Smooth muscle cell (in vitro differentiated cells): Measurements from ENCODE around the gene MTHFD2L. TPM values are rescaled to one million over a fixed set of nuclear protein-coding genes. Genes with fewer than 3 reads are reported as not detected.

Experiments used
- DNase-seq: peaks from one replicate; lab custom pipeline; 2025; ENCODE audit not compliant: unreplicated experiment; lab: John Stamatoyannopoulos, UW
- H2AFZ ChIP-seq: fragments of 200-600 bp; sonication (generic); 2 replicates; pipeline ENCODE4 v1.6.0; 2016; ENCODE audit warnings: antibody characterized with exemption, low read depth, mild to moderate bottlenecking
- H3F3A ChIP-seq: fragments of 200-600 bp; sonication (generic); 2 replicates; pipeline ENCODE4 v1.6.0; 2017; ENCODE audit warnings: antibody characterized with exemption, low read depth
- H3K27ac ChIP-seq: fragments of 200-600 bp; sonication (generic); 2 replicates; pipeline ENCODE4 v1.5.1; 2016; ENCODE audit warnings: low read depth, mild to moderate bottlenecking
- H3K27me3 ChIP-seq: fragments of 200-600 bp; sonication (generic); 2 replicates; pipeline ENCODE4 v1.6.1; 2016; ENCODE audit warnings: low read depth, mild to moderate bottlenecking
- H3K36me3 ChIP-seq: fragments of 200-600 bp; sonication (generic); 2 replicates; pipeline ENCODE4 v1.5.1; 2016; ENCODE audit warnings: low read depth
- H3K4me1 ChIP-seq: fragments of 200-600 bp; sonication (generic); 2 replicates; pipeline ENCODE4 v1.5.1; 2016; ENCODE audit warnings: low read depth
- H3K4me2 ChIP-seq: fragments of 200-600 bp; sonication (generic); 2 replicates; pipeline ENCODE4 v1.6.0; 2016; ENCODE audit warnings: mild to moderate bottlenecking
- H3K4me3 ChIP-seq: fragments of 200-600 bp; sonication (generic); 2 replicates; pipeline ENCODE4 v1.5.1; 2016; ENCODE audit warnings: mild to moderate bottlenecking
- H3K79me2 ChIP-seq: fragments of 200-600 bp; sonication (generic); 2 replicates; pipeline ENCODE4 v1.6.0; 2016; ENCODE audit warnings: low read depth, mild to moderate bottlenecking
- H3K9ac ChIP-seq: fragments of 200-600 bp; sonication (generic); 2 replicates; pipeline ENCODE4 v1.6.0; 2016; ENCODE audit warnings: low read depth
- H3K9me3 ChIP-seq: fragments of 200-600 bp; sonication (generic); replicated peaks from 2 replicates; pipeline ENCODE4 v1.5.1; 2016; ENCODE audit warnings: low read depth
- H4K20me1 ChIP-seq: fragments of 200-600 bp; sonication (generic); 2 replicates; pipeline ENCODE4 v1.6.0; 2016; ENCODE audit warnings: low read depth
- WGBS: methylation state at CpG from one replicate; pipeline ENCODE4 v1.1.7; 2016; ENCODE audit warnings: low lambda C conversion rate; 5-methylcytosine and 5-hydroxymethylcytosine counted together
- polyA plus RNA-seq: library from polyadenylated mRNA; unstranded; fragments of >200 nt; fragmentation: Nextera tagmentation; extraction: Ambion mirVana; gene quantifications from 2 replicates; pipeline ENCODE4 v1.2.1, GENCODE V29; 2016
- total RNA-seq: library from RNA; depleted of rRNA; stranded (reverse); fragments of >200 nt; gene quantifications from 2 replicates; pipeline ENCODE4 v1.2.3, GENCODE V29; 2014
- TF ChIP-seq, protein P1 (sequence below): fragments of 200-600 bp; sonication (generic); IDR thresholded peaks from 2 replicates; pipeline ENCODE4 v1.5.1; 2017; ENCODE audit warnings: borderline replicate concordance, mild to moderate bottlenecking, antibody characterized with exemption; ENCODE audit not compliant: insufficient read depth, poor library complexity, severe bottlenecking

The MTHFD2L gene
- total and polyA plus RNA-seq, 2 experiments from 2014 or later, result 4.9 to 6.6 TPM

DNA sequence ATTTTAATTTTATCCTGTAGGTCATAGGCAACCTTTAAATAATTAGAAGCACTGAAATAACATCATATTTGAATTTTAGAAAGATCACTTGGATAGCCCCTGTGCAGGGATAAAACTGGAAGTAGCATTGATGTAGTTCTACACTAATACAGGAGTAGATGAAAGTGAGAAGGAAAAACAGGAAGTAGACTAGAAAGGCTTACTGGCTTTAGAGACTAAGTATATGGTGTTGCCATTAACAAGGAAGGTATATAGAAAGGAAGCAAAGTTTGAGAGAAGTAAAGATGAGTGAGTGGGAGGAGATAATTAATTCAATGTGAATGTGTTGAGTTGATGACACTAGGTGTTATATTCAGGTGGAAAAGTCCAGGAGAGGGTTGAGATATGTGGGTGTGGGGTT is 77.2 kb downstream of the MTHFD2L start:
- Histone ChIP-seq H3K4me1 (no peaks in the 10 kb centered on the region), H4K20me1 (no peaks in the 10 kb centered on the region), H2AFZ (no peak overlapping the region), H3K27ac (no peak overlapping the region), H3K79me2 (no peaks in the 10 kb centered on the region), H3K36me3 (no peaks in the 10 kb centered on the region), H3F3A (no peaks in the 10 kb centered on the region), H3K4me2 (no peak overlapping the region), H3K9ac (no peak overlapping the region), H3K9me3 (no peaks in the 10 kb centered on the region), H3K27me3 (no peaks in the 10 kb centered on the region), H3K4me3 (no peak overlapping the region)
- DNase-seq, result no peak
- TF ChIP-seq, protein P1, sequence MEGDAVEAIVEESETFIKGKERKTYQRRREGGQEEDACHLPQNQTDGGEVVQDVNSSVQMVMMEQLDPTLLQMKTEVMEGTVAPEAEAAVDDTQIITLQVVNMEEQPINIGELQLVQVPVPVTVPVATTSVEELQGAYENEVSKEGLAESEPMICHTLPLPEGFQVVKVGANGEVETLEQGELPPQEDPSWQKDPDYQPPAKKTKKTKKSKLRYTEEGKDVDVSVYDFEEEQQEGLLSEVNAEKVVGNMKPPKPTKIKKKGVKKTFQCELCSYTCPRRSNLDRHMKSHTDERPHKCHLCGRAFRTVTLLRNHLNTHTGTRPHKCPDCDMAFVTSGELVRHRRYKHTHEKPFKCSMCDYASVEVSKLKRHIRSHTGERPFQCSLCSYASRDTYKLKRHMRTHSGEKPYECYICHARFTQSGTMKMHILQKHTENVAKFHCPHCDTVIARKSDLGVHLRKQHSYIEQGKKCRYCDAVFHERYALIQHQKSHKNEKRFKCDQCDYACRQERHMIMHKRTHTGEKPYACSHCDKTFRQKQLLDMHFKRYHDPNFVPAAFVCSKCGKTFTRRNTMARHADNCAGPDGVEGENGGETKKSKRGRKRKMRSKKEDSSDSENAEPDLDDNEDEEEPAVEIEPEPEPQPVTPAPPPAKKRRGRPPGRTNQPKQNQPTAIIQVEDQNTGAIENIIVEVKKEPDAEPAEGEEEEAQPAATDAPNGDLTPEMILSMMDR, result no peak

DNA sequence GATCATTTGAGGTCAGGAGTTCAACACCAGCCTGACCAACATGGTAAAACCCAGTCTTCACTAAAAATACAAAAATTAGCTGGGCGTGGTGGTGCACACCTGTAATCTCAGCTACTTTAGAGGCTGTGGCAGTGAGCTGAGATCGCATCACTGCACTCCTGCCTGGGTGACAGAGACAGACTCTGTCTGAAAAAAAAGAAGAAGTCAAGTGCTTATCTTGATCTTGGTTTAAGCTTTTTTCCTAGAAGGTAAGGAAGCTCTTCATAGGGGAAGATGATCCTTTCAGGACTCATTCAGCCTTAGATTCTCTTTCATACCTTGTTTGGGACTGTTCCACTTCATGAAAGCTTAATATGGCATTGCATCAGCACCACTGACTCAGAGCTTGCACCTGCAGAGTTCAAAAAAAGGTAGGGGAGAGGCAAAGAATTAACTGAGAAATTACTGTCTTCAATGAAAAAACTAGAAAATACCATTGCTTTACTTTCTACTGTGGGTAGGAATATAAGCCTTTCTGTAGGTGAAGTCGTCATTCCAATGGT is 79.6 kb downstream of the MTHFD2L start:
- no peaks in the 10 kb centered on the region for H3K79me2 ChIP-seq
- H3F3A ChIP-seq, result no peaks in the 10 kb centered on the region
- H3K9me3 ChIP-seq, result no peaks in the 10 kb centered on the region
- no peak overlapping the region for H3K4me3 ChIP-seq
- H4K20me1 ChIP-seq, result no peaks in the 10 kb centered on the region
- WGBS, result 90% methylated on average over 3 of the region's 3 CpGs
- H3K36me3 ChIP-seq, result no peaks in the 10 kb centered on the region
- no peaks in the 10 kb centered on the region for H3K27me3 ChIP-seq
- H3K4me2 ChIP-seq, result no peak overlapping the region
- TF ChIP-seq, protein P1, result no peak
- no peak overlapping the region for H2AFZ ChIP-seq
- no peak overlapping the region for H3K27ac ChIP-seq
- no peak overlapping the region for H3K9ac ChIP-seq
- no peaks in the 10 kb centered on the region for H3K4me1 ChIP-seq
- no peak for DNase-seq

DNA sequence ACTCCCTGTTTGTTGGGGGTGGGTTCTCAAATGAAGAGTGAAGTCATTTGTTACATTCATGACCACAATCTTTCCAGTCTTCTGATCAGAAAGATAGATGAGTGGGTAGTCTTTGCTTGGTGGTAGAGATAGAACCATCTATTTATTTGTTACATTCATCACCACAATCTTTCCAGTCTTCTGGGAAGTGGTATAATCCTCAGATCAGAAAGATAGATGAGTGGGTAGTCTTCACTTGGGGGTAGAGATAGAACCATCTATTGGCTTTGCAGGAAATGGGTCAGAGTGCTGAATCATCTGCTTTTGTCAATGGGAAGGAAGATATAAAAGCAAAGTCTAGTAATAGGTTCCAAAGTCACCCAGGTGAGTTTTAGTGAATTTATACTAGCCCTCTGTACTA is 86.1 kb downstream of the MTHFD2L start:
- Histone ChIP-seq H4K20me1 (no peaks in the 10 kb centered on the region), H3K36me3 (no peaks in the 10 kb centered on the region), H2AFZ (no peak overlapping the region), H3K9ac (no peak overlapping the region), H3F3A (no peaks in the 10 kb centered on the region), H3K4me3 (no peak overlapping the region), H3K9me3 (no peaks in the 10 kb centered on the region), H3K27ac (no peak overlapping the region), H3K4me1 (no peaks in the 10 kb centered on the region), H3K27me3 (no peaks in the 10 kb centered on the region), H3K79me2 (no peaks in the 10 kb centered on the region), H3K4me2 (no peak overlapping the region)
- no peak for DNase-seq
- TF ChIP-seq, protein P1, result no peak

DNA sequence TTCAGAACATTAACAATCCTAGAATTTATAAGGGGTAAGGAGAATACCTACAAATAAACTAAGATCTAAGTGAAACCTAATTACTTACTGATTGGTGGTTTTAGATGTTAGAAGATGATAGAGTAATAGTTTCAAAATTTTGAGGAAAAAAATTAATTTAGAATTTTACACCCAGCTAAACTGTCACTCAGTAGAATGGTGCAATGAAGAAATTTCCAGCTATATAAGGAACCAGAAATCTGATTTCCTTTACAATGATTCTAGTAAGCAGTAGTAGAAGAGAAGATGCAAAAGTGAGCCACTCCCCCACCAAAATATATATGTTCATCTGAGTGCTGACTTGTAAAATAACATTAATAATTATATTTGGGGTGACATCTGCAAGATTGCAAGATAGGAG is 95.0 kb downstream of the MTHFD2L start:
- no peak overlapping the region for H3K4me3 ChIP-seq

More for the DNA sequence above, 95.0 kb downstream of the MTHFD2L start:
- H3K79me2 ChIP-seq, result no peaks in the 10 kb centered on the region
- no peaks in the 10 kb centered on the region for H4K20me1 ChIP-seq
- H3K36me3 ChIP-seq, result no peaks in the 10 kb centered on the region
- H3K4me1 ChIP-seq, result no peaks in the 10 kb centered on the region
- H3K27ac ChIP-seq, result no peak overlapping the region
- peaks cover 16% of the 10 kb centered on the region for H3K9me3 ChIP-seq
- no peak for DNase-seq
- H3K4me2 ChIP-seq, result no peak overlapping the region
- H2AFZ ChIP-seq, result no peak overlapping the region
- H3K27me3 ChIP-seq, result no peaks in the 10 kb centered on the region
- TF ChIP-seq, protein P1, result no peak
- H3K9ac ChIP-seq, result no peak overlapping the region
- H3F3A ChIP-seq, result no peaks in the 10 kb centered on the region
